MCF 10A (cell line): ENCODE data around the gene DENND2A. TPM values are rescaled to one million over a fixed set of nuclear protein-coding genes. Genes with fewer than 3 reads are reported as not detected.

Experiments used
- BruUV-seq: library from RNA; stranded (reverse); fragments of 400-500 nt; replicated peaks from 2 replicates; lab custom pipeline; 2021; lab: Mats Ljungman, UMichigan
- CTCF ChIA-PET: fragments of 300-600 bp; sonication (Branson Sonifier 250); formaldehyde crosslinking; extraction: SDS; loops from one replicate; lab custom pipeline; 2021; ENCODE audit warnings: antibody characterized with exemption, inconsistent platforms; lab: Yijun Ruan, JAX
- POLR2A ChIA-PET: fragments of 300-600, 350-650 bp; sonication (Branson Sonifier 250); formaldehyde crosslinking; extraction: SDS; loops from one replicate; lab custom pipeline; 2020; ENCODE audit warnings: antibody characterized with exemption, inconsistent platforms; lab: Yijun Ruan, JAX
- DNase-seq: peaks from one replicate; pipeline ENCODE4 v3.0.0-alpha.2; 2018; ENCODE audit not compliant: unreplicated experiment
- H3K27ac Mint-ChIP-seq: one replicate; pipeline ENCODE4 v1.8.0; 2022; ENCODE audit warnings: mild to moderate bottlenecking, low read depth, mixed read lengths; ENCODE audit not compliant: unreplicated experiment
- H3K27me3 Mint-ChIP-seq: one replicate; pipeline ENCODE4 v1.8.0; 2022; ENCODE audit warnings: mixed read lengths; ENCODE audit not compliant: insufficient read depth, unreplicated experiment
- H3K36me3 Mint-ChIP-seq: one replicate; pipeline ENCODE4 v1.8.0; 2022; ENCODE audit warnings: mild to moderate bottlenecking, moderate library complexity, mixed read lengths; ENCODE audit not compliant: insufficient read depth, unreplicated experiment
- H3K4me1 Mint-ChIP-seq: one replicate; pipeline ENCODE4 v1.8.0; 2022; ENCODE audit warnings: mixed read lengths; ENCODE audit not compliant: insufficient read depth, unreplicated experiment
- H3K4me3 Mint-ChIP-seq: one replicate; pipeline ENCODE4 v1.8.0; 2022; ENCODE audit warnings: mild to moderate bottlenecking, moderate library complexity, mixed read lengths; ENCODE audit not compliant: unreplicated experiment
- H3K9me3 Mint-ChIP-seq: one replicate; pipeline ENCODE4 v1.8.0; 2022; ENCODE audit warnings: mixed read lengths; ENCODE audit not compliant: unreplicated experiment
- CTCF ChIP-seq: fragments of 200-600 bp; IDR thresholded peaks from one replicate; pipeline ENCODE4 v1.8.0; 2022; ENCODE audit warnings: antibody characterized with exemption, mild to moderate bottlenecking; ENCODE audit not compliant: unreplicated experiment
- intact Hi-C: fragments of 100-400 bp; cut with micrococcal nuclease; formaldehyde crosslinking; loops from 2 replicates; pipeline ENCODE4 v1.14.1; 2022
- total RNA-seq: library from RNA; stranded (reverse); gene quantifications from 2 replicates; pipeline ENCODE4 v1.2.3, GENCODE V29; 2022

The DENND2A gene
- total RNA-seq, 1 experiment from 2014 or later = 0.26 TPM

GRCh38 chr7:140564643-140565042 lies 76.0 kb downstream of the DENND2A start:
- H3K27ac Mint-ChIP-seq = peak overlapping the region; percentile 49
- peak; percentile 62 for DNase-seq
- no peaks in the 10 kb centered on the region for H3K9me3 Mint-ChIP-seq
- no peak overlapping the region for H3K4me3 Mint-ChIP-seq
- no peaks in the 10 kb centered on the region for H3K27me3 Mint-ChIP-seq
- ChIA-PET POLR2A (no interaction called here), CTCF (interaction anchor here (0.6 kb wide), 1 partner anchor 47 kb away, joined by 5 read pairs; no protein-coding TSS in a partner anchor)
- intact Hi-C loops = no loop called here
- H3K36me3 Mint-ChIP-seq = no peaks in the 10 kb centered on the region
- no peak for TF ChIP-seq CTCF
- H3K4me1 Mint-ChIP-seq = peaks cover 35% of the 10 kb centered on the region
- BruUV-seq = no TSS peak

GRCh38 chr7:140562926-140563481 lies 77.6 kb downstream of the DENND2A start:
- H3K4me3 Mint-ChIP-seq = no peak overlapping the region
- TF ChIP-seq CTCF = no peak

DNA sequence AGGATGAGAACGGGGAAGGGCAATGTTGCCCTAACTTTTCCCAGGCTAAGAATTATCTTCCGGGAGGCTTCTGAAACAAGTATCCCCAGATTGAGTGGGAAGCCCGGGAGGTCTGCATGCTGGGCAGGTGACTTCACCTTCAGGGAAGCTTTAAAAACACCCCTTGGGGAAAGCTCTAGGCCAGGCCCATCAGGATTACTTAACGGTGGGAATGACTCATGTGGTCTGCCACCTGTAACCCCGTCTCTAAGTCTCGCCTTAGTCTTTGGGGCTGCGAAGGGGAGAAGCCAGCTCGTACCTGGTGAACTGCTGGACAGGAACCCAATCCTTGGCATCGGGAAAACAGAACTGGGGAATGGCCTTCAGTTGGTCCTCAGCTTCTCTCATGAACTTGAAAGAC lies 81.2 kb downstream of the DENND2A start:
- Mint-ChIP-seq H3K4me3 (no peak overlapping the region), H3K36me3 (no peaks in the 10 kb centered on the region), H3K9me3 (no peaks in the 10 kb centered on the region), H3K4me1 (peaks cover 13% of the 10 kb centered on the region), H3K27me3 (no peaks in the 10 kb centered on the region), H3K27ac (no peak overlapping the region)
- peak; percentile 39 for DNase-seq
- POLR2A ChIA-PET = no interaction called here
- no peak for TF ChIP-seq CTCF
- CTCF ChIA-PET = no interaction called here
- no TSS peak for BruUV-seq
- intact Hi-C loops = no loop called here

More at GRCh38 chr7:140562926-140563481, 77.6 kb downstream of the DENND2A start:
- no peak for DNase-seq
- Mint-ChIP-seq H3K27ac (no peak overlapping the region), H3K27me3 (no peaks in the 10 kb centered on the region), H3K36me3 (no peaks in the 10 kb centered on the region), H3K9me3 (no peaks in the 10 kb centered on the region), H3K4me1 (peaks cover 37% of the 10 kb centered on the region)
- POLR2A ChIA-PET = no interaction called here
- no TSS peak for BruUV-seq
- intact Hi-C loops = no loop called here
- CTCF ChIA-PET = interaction anchor here (0.5 to 0.8 kb wide), 3 partner anchors 38 to 1867 kb away, joined by 3 to 4 read pairs (median 4); no protein-coding TSS in a partner anchor

DNA sequence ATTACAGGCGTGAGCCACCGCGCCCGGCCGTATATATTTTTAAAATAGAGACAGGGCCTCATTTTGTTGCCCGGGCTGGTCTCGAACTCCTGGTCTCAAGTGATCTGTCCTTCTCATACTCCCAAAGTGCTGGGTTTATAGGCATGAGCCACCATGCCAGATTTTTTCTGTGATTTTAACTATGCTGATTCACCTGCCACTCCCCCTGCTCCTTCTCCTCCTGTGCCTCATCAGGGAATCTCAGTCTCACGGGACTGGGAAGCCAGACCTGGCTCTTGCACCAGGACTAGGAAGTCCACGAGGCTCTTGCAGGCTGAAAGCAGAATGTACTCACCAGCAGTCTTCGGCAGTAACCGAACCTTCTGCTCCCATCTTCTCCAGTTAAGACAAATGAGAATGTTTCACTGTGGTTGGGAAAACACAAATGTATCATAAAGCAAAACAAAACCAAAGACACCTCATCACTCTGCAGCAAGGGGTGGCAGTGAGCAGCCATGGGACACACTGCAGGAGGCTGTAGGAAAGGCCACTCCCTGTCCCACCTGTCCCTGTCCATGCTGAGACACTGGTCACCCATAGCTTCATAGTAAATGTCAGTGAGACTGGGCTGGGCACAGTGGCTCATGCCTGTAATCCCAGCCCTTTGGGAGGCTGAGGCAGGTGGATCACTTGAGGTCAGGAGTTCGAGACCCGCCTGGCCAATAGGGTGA lies 82.6 kb downstream of the DENND2A start:
- H3K9me3 Mint-ChIP-seq = no peaks in the 10 kb centered on the region
- no peaks in the 10 kb centered on the region for H3K36me3 Mint-ChIP-seq
- POLR2A ChIA-PET = no interaction called here
- BruUV-seq = no TSS peak
- CTCF ChIA-PET = interaction anchor here (0.6 kb wide), 1 partner anchor 86 kb away, joined by 3 read pairs; no protein-coding TSS in a partner anchor
- H3K4me1 Mint-ChIP-seq = peaks cover 5% of the 10 kb centered on the region
- no peak for DNase-seq
- no peak overlapping the region for H3K27ac Mint-ChIP-seq
- TF ChIP-seq CTCF = no peak
- intact Hi-C loops = no loop called here
- no peak overlapping the region for H3K4me3 Mint-ChIP-seq
- H3K27me3 Mint-ChIP-seq = no peaks in the 10 kb centered on the region
